Mesenchymal stem cell (in vitro differentiated cells and primary cell): ENCODE data around the gene THRAP3.
A peak's percentile ranks its signal among the peaks of the same experiment; 100 is the strongest.

ENCODE experiments used
- DNase-seq: peaks from one replicate; pipeline ENCODE4 v3.0.0-alpha.2; 2013
- H2AFZ ChIP-seq: one replicate; pipeline ENCODE4 v1.6.1; 2013; ENCODE audit warnings: low read depth, mild to moderate bottlenecking, control low read depth, inconsistent platforms, low read length, moderate library complexity
- H2AK5ac ChIP-seq: 2 replicates; pipeline ENCODE4 v1.6.1; 2013; ENCODE audit warnings: low read length, moderate library complexity, mild to moderate bottlenecking, inconsistent platforms; ENCODE audit not compliant: severe bottlenecking
- H2BK120ac ChIP-seq: one replicate; pipeline ENCODE4 v1.6.1; 2013; ENCODE audit warnings: low read depth, mild to moderate bottlenecking, inconsistent platforms, low read length, moderate library complexity
- H2BK12ac ChIP-seq, 2 experiments: one replicate each; pipeline ENCODE4 v1.6.1; 2013; ENCODE audit warnings: inconsistent platforms in 2 of 2, low read length in 2 of 2, mild to moderate bottlenecking in 2 of 2, moderate library complexity in 2 of 2, control low read depth in 1 of 2
- H2BK15ac ChIP-seq: one replicate; pipeline ENCODE4 v1.6.1; 2013; ENCODE audit warnings: mild to moderate bottlenecking, low read depth, inconsistent platforms; ENCODE audit not compliant: poor library complexity, severe bottlenecking
- H2BK5ac ChIP-seq: 2 replicates; pipeline ENCODE4 v1.6.1; 2013; ENCODE audit warnings: low read depth, mild to moderate bottlenecking, low read length, control low read depth, inconsistent platforms; ENCODE audit not compliant: poor library complexity, severe bottlenecking
- H3K14ac ChIP-seq, 2 experiments: one replicate each; pipeline ENCODE4 v1.6.1; 2013; ENCODE audit warnings: inconsistent platforms in 2 of 2, low read length in 2 of 2, control low read depth in 1 of 2, mild to moderate bottlenecking in 1 of 2, moderate library complexity in 1 of 2
- H3K18ac ChIP-seq, 2 experiments: one replicate each; pipeline ENCODE4 v1.6.1; 2013; ENCODE audit warnings: inconsistent platforms in 2 of 2, low read length in 2 of 2, control low read depth in 1 of 2, low read depth in 1 of 2, mild to moderate bottlenecking in 1 of 2
- H3K23ac ChIP-seq, 2 experiments: one replicate each; pipeline ENCODE4 v1.6.1; 2013; ENCODE audit warnings: inconsistent platforms in 2 of 2, low read length in 2 of 2, mild to moderate bottlenecking in 2 of 2, moderate library complexity in 2 of 2, control low read depth in 1 of 2
- H3K27ac ChIP-seq: 2 replicates; pipeline ENCODE4 v1.5.1; 2013; ENCODE audit warnings: mild to moderate bottlenecking, moderate library complexity, low read length, control low read depth, inconsistent platforms; ENCODE audit not compliant: poor library complexity, severe bottlenecking
- H3K27me3 ChIP-seq, 2 experiments: 2 replicates each; pipeline versions ENCODE4 v1.6.1 to v1.7.0; 2013; ENCODE audit warnings: low read length in 2 of 2, mild to moderate bottlenecking in 2 of 2, moderate library complexity in 2 of 2, control low read depth in 1 of 2, inconsistent platforms in 1 of 2; ENCODE audit not compliant: control insufficient read depth in 1 of 2, insufficient read depth in 1 of 2
- H3K36me3 ChIP-seq, 2 experiments: 2 replicates each; pipeline versions ENCODE4 v1.6.1 to v1.7.0; 2013; ENCODE audit warnings: low read length in 2 of 2, control low read depth in 1 of 2, inconsistent platforms in 1 of 2, low read depth in 1 of 2, mild to moderate bottlenecking in 1 of 2; ENCODE audit not compliant: insufficient read depth in 2 of 2, control insufficient read depth in 1 of 2
- H3K4ac ChIP-seq, 2 experiments: one replicate each; pipeline ENCODE4 v1.6.1; 2013; ENCODE audit warnings: inconsistent platforms in 2 of 2, low read length in 2 of 2, mild to moderate bottlenecking in 2 of 2, moderate library complexity in 2 of 2, control low read depth in 1 of 2, low read depth in 1 of 2
- H3K4me1 ChIP-seq: 2 replicates; pipeline ENCODE4 v1.6.1; 2013; ENCODE audit warnings: low read depth, low read length, control low read depth; ENCODE audit not compliant: control insufficient read depth, insufficient read depth
- H3K4me2 ChIP-seq: 2 replicates; pipeline ENCODE4 v1.6.1; 2013; ENCODE audit warnings: low read length, mild to moderate bottlenecking, inconsistent platforms; ENCODE audit not compliant: poor library complexity, severe bottlenecking
- H3K4me3 ChIP-seq, 2 experiments: 2 replicates each; pipeline versions ENCODE4 v1.5.1 to v1.7.0; 2013; ENCODE audit warnings: low read length in 2 of 2, mild to moderate bottlenecking in 2 of 2, control low read depth in 1 of 2, low read depth in 1 of 2; ENCODE audit not compliant: insufficient read depth in 1 of 2
- H3K79me1 ChIP-seq: replicated peaks from 2 replicates; pipeline ENCODE4 v1.6.1; 2013; ENCODE audit warnings: mild to moderate bottlenecking, control low read depth, low read length, inconsistent platforms; ENCODE audit not compliant: poor library complexity, severe bottlenecking
- H3K9ac ChIP-seq: 2 replicates; pipeline ENCODE4 v1.7.0; 2013; ENCODE audit warnings: mild to moderate bottlenecking, low read length, moderate library complexity
- H3K9me3 ChIP-seq: 2 replicates; pipeline ENCODE4 v1.7.0; 2013; ENCODE audit warnings: mild to moderate bottlenecking, low read length; ENCODE audit not compliant: control insufficient read depth
- H4K8ac ChIP-seq: one replicate; pipeline ENCODE4 v1.6.1; 2013; ENCODE audit warnings: inconsistent platforms, mild to moderate bottlenecking, low read length, moderate library complexity
- H4K91ac ChIP-seq: one replicate; pipeline ENCODE4 v1.6.1; 2013; ENCODE audit warnings: mild to moderate bottlenecking, low read length, inconsistent platforms
- whole genome bisulfite sequencing: methylation state at CpG from one replicate; pipeline ENCODE4 v1.1.7; 2013; ENCODE audit warnings: mixed read lengths; 5-methylcytosine and 5-hydroxymethylcytosine counted together

THRAP3 gene

GRCh38 chr1:36253161-36253862 lies 29.1 kb downstream of the THRAP3 start:
- 89% methylated on average over 2 of the region's 5 CpGs for WGBS
- peaks cover 16% of the 10 kb centered on the region for H3K4me1 ChIP-seq

GRCh38 chr1:36256558-36257374 lies 32.5 kb downstream of the THRAP3 start:
- Histone ChIP-seq H2AFZ (no peak overlapping the region), H2AK5ac (no peak overlapping the region), H3K4me3 (no peak overlapping the region), H3K9me3 (no peaks in the 10 kb centered on the region), H3K4me2 (no peak overlapping the region), H4K91ac (no peak overlapping the region), H3K36me3 (peaks cover 12 to 44% of the 10 kb centered on the region in 2 experiments), H3K4ac (no peak overlapping the region), H4K8ac (no peak overlapping the region), H3K4me1 (peaks cover 17% of the 10 kb centered on the region), H3K79me1 (no peaks in the 10 kb centered on the region), H3K27me3 (no peaks in the 10 kb centered on the region), H2BK15ac (no peak overlapping the region), H3K14ac (no peak overlapping the region), H2BK120ac (no peak overlapping the region), H2BK5ac (no peak overlapping the region), H2BK12ac (no peak overlapping the region), H3K27ac (no peak overlapping the region), H3K23ac (no peak overlapping the region), H3K18ac (no peak overlapping the region), H3K9ac (no peak overlapping the region)
- 90% methylated on average over 12 of the region's 15 CpGs for WGBS
- DNase-seq = no peak

More at GRCh38 chr1:36253161-36253862, 29.1 kb downstream of the THRAP3 start:
- H2AK5ac ChIP-seq = no peak overlapping the region
- no peak overlapping the region for H3K4me2 ChIP-seq
- no peak overlapping the region for H2BK5ac ChIP-seq
- DNase-seq = peak; percentile 73
- no peak overlapping the region for H3K18ac ChIP-seq
- H3K9ac ChIP-seq = peak overlapping the region; percentile 78
- H3K4ac ChIP-seq = no peak overlapping the region
- H3K14ac ChIP-seq = no peak overlapping the region
- no peaks in the 10 kb centered on the region for H3K79me1 ChIP-seq
- no peak overlapping the region for H3K4me3 ChIP-seq
- H4K8ac ChIP-seq = no peak overlapping the region
- peaks cover 5 to 23% of the 10 kb centered on the region in 2 experiments for H3K36me3 ChIP-seq
- H2AFZ ChIP-seq = no peak overlapping the region
- H3K9me3 ChIP-seq = no peaks in the 10 kb centered on the region
- H3K23ac ChIP-seq = no peak overlapping the region
- H2BK15ac ChIP-seq = no peak overlapping the region
- no peak overlapping the region for H3K27ac ChIP-seq
- H2BK120ac ChIP-seq = no peak overlapping the region
- H3K27me3 ChIP-seq = no peaks in the 10 kb centered on the region
- no peak overlapping the region for H2BK12ac ChIP-seq
- H4K91ac ChIP-seq = no peak overlapping the region

- Histone ChIP-seq H3K27ac (no peak overlapping the region), H2BK15ac (no peak overlapping the region), H3K79me1 (no peaks in the 10 kb centered on the region), H3K27me3 (no peaks in the 10 kb centered on the region), H3K23ac (no peak overlapping the region), H3K18ac (no peak overlapping the region), H4K91ac (no peak overlapping the region), H2BK5ac (no peak overlapping the region), H3K9me3 (no peaks in the 10 kb centered on the region), H2AFZ (no peak overlapping the region), H3K4me2 (no peak overlapping the region), H3K4me1 (peaks cover 14% of the 10 kb centered on the region), H3K14ac (no peak overlapping the region), H3K4ac (no peak overlapping the region), H2BK12ac (no peak overlapping the region), H2AK5ac (no peak overlapping the region), H3K36me3 (peaks cover 12 to 50% of the 10 kb centered on the region in 2 experiments), H2BK120ac (no peak overlapping the region), H3K9ac (no peak overlapping the region), H4K8ac (no peak overlapping the region), H3K4me3 (no peak overlapping the region)
- 99% methylated on average over 2 of the region's 2 CpGs for WGBS
- DNase-seq = no peak
Measured at GRCh38 chr1:36257375-36257767, 33.1 kb downstream of the THRAP3 start.

GRCh38 chr1:36258960-36259344 lies 34.7 kb downstream of the THRAP3 start:
- Histone ChIP-seq H3K27ac (no peak overlapping the region), H3K9ac (no peak overlapping the region), H3K4me3 (no peak overlapping the region), H3K4me1 (peaks cover 12% of the 10 kb centered on the region), H3K23ac (no peak overlapping the region), H3K18ac (no peak overlapping the region), H3K9me3 (no peaks in the 10 kb centered on the region), H3K27me3 (no peaks in the 10 kb centered on the region), H2AFZ (no peak overlapping the region), H3K4me2 (no peak overlapping the region), H4K8ac (no peak overlapping the region), H2AK5ac (no peak overlapping the region), H3K79me1 (no peaks in the 10 kb centered on the region), H3K4ac (no peak overlapping the region), H2BK15ac (no peak overlapping the region), H3K36me3 (peaks cover 16 to 58% of the 10 kb centered on the region in 2 experiments), H2BK5ac (no peak overlapping the region), H2BK12ac (no peak overlapping the region), H2BK120ac (no peak overlapping the region), H3K14ac (no peak overlapping the region), H4K91ac (no peak overlapping the region)
- no peak for DNase-seq
- WGBS = no CpG with 5 or more reads among the region's 1 CpG
